Heart right ventricle (tissue), 16 donors: ENCODE measurements around the gene CGB2. TPM values are rescaled to one million over a fixed set of nuclear protein-coding genes. Genes with fewer than 3 reads are reported as not detected.
"Not testable (repeated sequence)": the region's sequence is repeated elsewhere in the genome, so short reads cannot be mapped to it uniquely, and the experiment has no call there.

Experiments
- ATAC-seq, 8 donors: fragments of 200-7000 bp; cut with Tn5 transposase; one replicate each; pipeline ENCODE4 v1.9.1; 2020; ENCODE audit warnings: mild to moderate bottlenecking in 8 of 8, moderate library complexity in 8 of 8, moderate number of reproducible peaks in 1 of 8
- DNase-seq, 2 donors: peaks; one replicate each; pipeline ENCODE4 v3.0.0-alpha.2; 2020
- H3K27ac ChIP-seq, 10 donors: fragments of 200-600 bp; sonication (generic) in 2 of 10; one replicate each; pipeline versions ENCODE4 v1.5.0 to v1.8.0; 2020 to 2022; ENCODE audit warnings: mild to moderate bottlenecking in 3 of 10
- H3K27me3 ChIP-seq, 7 donors: fragments of 200-600 bp; one replicate each; pipeline ENCODE4 v1.8.0; 2021 to 2022; ENCODE audit warnings: mild to moderate bottlenecking in 2 of 7
- H3K36me3 ChIP-seq, 9 donors: fragments of 200-600 bp; sonication (generic) in 1 of 9; one replicate each; pipeline versions ENCODE4 v1.5.0 to v1.8.0; 2020 to 2022; ENCODE audit warnings: mild to moderate bottlenecking in 2 of 9
- H3K4me1 ChIP-seq, 9 donors: fragments of 200-600 bp; sonication (generic) in 1 of 9; one replicate each; pipeline versions ENCODE4 v1.5.0 to v1.8.0; 2020 to 2022; ENCODE audit warnings: mild to moderate bottlenecking in 4 of 9
- H3K4me3 ChIP-seq, 10 donors: fragments of 200-600 bp; sonication (generic) in 2 of 10; one replicate each; pipeline versions ENCODE4 v1.5.0 to v1.8.0; 2020 to 2022; ENCODE audit warnings: mild to moderate bottlenecking in 7 of 10, moderate library complexity in 2 of 10
- H3K9me3 ChIP-seq, 11 donors: fragments of 200-600 bp in 10 of 11; sonication (generic) in 2 of 11; one replicate each; pipeline versions ENCODE4 v1.5.0 to v1.8.0; 2013 to 2022; ENCODE audit warnings: mild to moderate bottlenecking in 2 of 11, control low read depth in 1 of 11, moderate library complexity in 1 of 11
- WGBS, 2 donors: extraction: QIAGEN DNeasy Blood & Tissue Kit; methylation state at CpG; one replicate each; pipeline ENCODE4 v1.1.7; 2013; ENCODE audit warnings: inconsistent platforms in 1 of 2; 5-methylcytosine and 5-hydroxymethylcytosine counted together
- intact Hi-C, 10 donors: fragments of 100-400 bp; cut with DNase I; formaldehyde crosslinking; loops; one replicate each; pipeline versions ENCODE4 v1.11.1 to v1.14.2; 2022
- polyA plus RNA-seq, 2 donors: library from polyadenylated mRNA; stranded (reverse); fragments of 200-250 nt; gene quantifications; one replicate each; pipeline ENCODE4 v1.2.3, GENCODE V29; 2013
- total RNA-seq, 10 donors: library from RNA; stranded (reverse); fragmentation: NEBNext Ultra II Directional in 3 of 10; extraction: Animal tissue kit (Norgen Biotek cat#: 25700) in 3 of 10; gene quantifications; one replicate each; pipeline versions ENCODE4 v1.2.1 to v1.2.4, GENCODE V29; 2021 to 2023
- TF ChIP-seq, protein P1 (sequence below), 9 donors: fragments of 200-600 bp; sonication (generic) in 2 of 9; IDR thresholded peaks; one replicate each; pipeline versions ENCODE4 v1.5.0 to v1.8.0; 2021 to 2022; ENCODE audit warnings: antibody characterized with exemption in 9 of 9, mild to moderate bottlenecking in 5 of 9, moderate library complexity in 1 of 9
- donor health status: Arrhythmogenic right ventricular cardiomyopathy.
- donor health status: ischemic (EF 13 %, LVEDD 7.1; RV severe dilation, severe dysfunction).
- donor health status: healthy with polysubstance abuse.
- donor health status: DM: no; HTN: yes; CAD: no.
- donor health status: DM: no; HTN: no; CAD: no.
- donor health status: ischemic (EF 25% LVEDD 6.9; RV normal size, moderate dysfunction).
- donor health status: ischemic (EF 25% LVEDD 5.7; RV mildly dilated, moderate dysfunction).
- donor health status: healthy.
- donor health status: DM: yes; HTN: yes; CAD: no.
- donor health status: Ischemic cardiomyopathy.
- donor health status: ischemic (EF 35%, LVEDD 5.7; RV mildly dilated, moderate dysfunction).
- donor health status: nonischemic (EF 11% LVEDD 7.7; RV severe dilation, severe dysfunction).
- donor health status: DM: yes; HTN: yes; CAD: no.
- donor health status: PGD.
- donor health status: ischemic (EF 29% LVEDD 5.4; RV normal size, mild dysfunction).
- donor health status: nonischemic (EF 23%, LVEDD 6.1; RV moderate dilation, normal function).

Gene CGB2
- total and polyA plus RNA-seq, 12 donors = not detected

DNA sequence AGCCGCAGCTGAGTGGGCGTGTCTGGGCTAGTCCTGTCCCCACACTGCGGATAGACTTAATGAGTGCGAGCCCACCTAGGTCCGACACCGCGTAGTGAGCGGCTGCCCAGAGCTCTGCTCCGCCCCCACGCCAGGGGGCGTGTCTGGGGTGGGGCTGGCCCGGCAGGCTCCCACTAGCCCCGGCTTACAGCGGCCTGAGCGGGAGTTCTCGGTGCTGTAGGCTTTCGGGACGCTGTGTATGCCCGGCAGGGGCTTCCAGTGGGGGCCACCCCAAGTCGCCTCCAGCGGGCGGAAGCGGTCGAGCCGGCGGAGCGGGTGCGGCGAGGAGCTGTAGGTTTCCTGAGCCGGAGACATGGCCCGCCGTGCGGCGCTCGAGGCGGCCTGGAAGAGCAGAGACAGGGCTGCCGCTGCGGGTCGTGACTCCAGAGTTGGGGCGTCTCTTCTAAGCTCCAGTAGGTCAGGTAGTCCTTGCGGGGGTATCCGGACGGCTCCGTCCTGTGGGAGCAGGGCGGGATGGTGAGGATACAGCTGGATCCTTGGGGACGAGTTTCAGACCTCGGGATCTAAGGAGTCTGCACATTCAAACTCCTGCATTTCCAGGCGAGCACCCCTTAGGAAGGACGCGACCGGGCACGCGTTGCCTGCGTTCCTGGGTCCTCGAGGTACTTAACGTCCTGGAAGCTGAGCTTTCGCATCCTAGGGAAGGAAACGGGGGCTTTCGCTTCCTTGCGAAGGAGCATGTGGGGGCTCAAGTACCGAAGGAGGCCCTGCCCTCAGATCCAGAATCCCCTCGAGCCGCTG is 24.6 kb downstream of the CGB2 start:
- Histone ChIP-seq H3K4me1 (peaks cover 0 to 25% (median 23%) of the 10 kb centered on the region in 9 donors), H3K27ac (no peak overlapping the region), H3K4me3 (peak overlapping the region; percentile 14 to 73 (median 62)), H3K36me3 (no peaks in the 10 kb centered on the region), H3K9me3 (no peaks in the 10 kb centered on the region), H3K27me3 (peaks cover 0 to 52% (median 21%) of the 10 kb centered on the region in 7 donors)
- TF ChIP-seq, protein P1, sequence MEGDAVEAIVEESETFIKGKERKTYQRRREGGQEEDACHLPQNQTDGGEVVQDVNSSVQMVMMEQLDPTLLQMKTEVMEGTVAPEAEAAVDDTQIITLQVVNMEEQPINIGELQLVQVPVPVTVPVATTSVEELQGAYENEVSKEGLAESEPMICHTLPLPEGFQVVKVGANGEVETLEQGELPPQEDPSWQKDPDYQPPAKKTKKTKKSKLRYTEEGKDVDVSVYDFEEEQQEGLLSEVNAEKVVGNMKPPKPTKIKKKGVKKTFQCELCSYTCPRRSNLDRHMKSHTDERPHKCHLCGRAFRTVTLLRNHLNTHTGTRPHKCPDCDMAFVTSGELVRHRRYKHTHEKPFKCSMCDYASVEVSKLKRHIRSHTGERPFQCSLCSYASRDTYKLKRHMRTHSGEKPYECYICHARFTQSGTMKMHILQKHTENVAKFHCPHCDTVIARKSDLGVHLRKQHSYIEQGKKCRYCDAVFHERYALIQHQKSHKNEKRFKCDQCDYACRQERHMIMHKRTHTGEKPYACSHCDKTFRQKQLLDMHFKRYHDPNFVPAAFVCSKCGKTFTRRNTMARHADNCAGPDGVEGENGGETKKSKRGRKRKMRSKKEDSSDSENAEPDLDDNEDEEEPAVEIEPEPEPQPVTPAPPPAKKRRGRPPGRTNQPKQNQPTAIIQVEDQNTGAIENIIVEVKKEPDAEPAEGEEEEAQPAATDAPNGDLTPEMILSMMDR (IDR thresholded peaks at IDR 0.05) = peak in 8 of 9 donors; percentile 8 to 63 (median 46)
- ATAC-seq (peak; percentile 78 to 90 (median 87)), DNase-seq (peak; percentile 43 to 66)
- intact Hi-C loops = no loop called here
- WGBS, 2 donors = 0 to 1% methylated on average over 62 to 63 of the region's 63 CpGs

DNA sequence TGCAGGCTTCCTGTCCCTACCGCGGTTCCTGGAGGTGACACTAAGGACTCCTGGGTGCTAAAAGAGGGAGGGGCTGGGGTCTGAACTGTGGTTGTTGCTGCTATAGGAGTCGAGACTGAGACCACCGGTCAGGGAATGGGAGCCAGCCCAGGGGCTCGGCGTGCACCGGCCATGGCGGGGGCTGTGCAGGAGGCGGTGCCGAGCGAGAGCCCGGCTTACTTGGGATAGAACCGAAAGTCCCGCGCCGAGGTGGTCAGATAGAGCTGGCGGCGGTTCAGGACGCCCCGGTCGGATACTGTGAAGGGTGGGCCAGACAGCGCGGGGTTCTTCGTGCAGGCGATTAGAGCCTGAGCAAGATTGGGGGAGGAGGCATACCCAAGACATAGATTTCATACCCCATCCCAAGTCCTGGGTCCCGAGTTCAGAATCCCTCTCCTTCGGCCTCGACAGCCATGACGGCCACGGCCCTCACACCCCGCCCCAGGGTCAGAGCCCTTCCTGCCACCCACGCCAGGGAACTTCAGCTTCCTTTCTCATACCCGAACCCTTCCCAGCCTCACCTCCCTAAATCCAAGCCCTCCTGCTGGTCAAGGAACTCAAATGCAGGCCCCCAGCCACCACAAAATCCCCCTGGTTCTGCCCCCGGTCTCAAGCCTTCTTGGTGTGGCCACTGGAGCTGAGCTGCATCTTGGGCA is 25.4 kb downstream of the CGB2 start:
- Histone ChIP-seq H3K4me1 (peaks cover 0 to 25% (median 23%) of the 10 kb centered on the region in 9 donors), H3K4me3 (peak overlapping the region; percentile 14 to 73 (median 62)), H3K27me3 (peaks cover 0 to 57% (median 23%) of the 10 kb centered on the region in 7 donors)
- DNase-seq, H3K27ac ChIP-seq, H3K36me3 ChIP-seq, H3K9me3 ChIP-seq, intact Hi-C loops: not testable (repeated sequence)
- ATAC-seq = peak; percentile 13 to 48 (median 30)
- 4 to 7% methylated on average over 23 to 34 of the region's 34 CpGs for WGBS, 2 donors

DNA sequence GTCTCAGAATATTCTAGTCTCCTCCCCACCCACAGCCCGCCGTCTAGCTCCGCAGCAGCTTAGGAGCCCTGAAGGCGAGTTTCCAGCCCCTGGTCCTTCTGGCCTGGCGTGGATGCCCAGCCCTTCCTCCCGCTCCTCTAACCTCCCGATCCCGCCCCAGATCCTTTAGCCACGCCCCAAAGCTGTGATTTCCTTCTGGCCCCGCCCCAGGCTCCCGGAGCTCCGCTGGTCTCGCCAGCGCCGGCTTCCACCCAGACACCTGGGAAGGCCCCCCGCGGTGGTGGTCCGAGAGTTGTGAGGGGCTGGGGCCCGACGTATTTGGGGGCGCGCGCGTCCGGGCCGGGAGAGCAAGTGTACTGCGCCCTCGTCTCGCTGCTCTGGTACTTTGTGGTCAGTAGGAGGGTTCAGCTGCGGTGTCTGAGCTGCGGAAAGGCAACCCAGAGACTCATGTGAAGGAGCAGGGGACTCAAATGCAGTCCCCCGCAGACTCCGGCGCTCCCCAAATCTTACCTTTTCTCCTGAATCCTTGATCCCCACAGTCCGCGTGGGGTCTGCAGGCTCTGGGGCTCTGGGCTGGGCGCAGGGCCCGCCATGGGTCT is 26.0 kb downstream of the CGB2 start, which contains the start of gene CGB7:
Gene CGB7, minus strand, starts transcription at position 114 of the 599 bp plus-strand sequence. CDS start 2,374 bp downstream, outside the sequence.
- intact Hi-C loops = no loop called here
- Histone ChIP-seq H3K27ac (no peak within 1 kb of the TSS), H3K36me3 (no peaks in the 10 kb centered on the region), H3K4me1 (peaks cover 0 to 25% (median 23%) of the 10 kb centered on the region in 9 donors), H3K4me3 (peak within 1 kb of the TSS; percentile 18 to 73 (median 62)), H3K27me3 (peaks cover 0 to 64% (median 28%) of the 10 kb centered on the region in 7 donors), H3K9me3 (no peaks in the 10 kb centered on the region)
- TF ChIP-seq, protein P1 (IDR thresholded peaks at IDR 0.05) = no peak
- ATAC-seq (peak; percentile 50 to 88 (median 80)), DNase-seq (peak; percentile 76 to 80)
- 2 to 6% methylated on average over 36 to 38 of the region's 38 CpGs for WGBS, 2 donors

DNA sequence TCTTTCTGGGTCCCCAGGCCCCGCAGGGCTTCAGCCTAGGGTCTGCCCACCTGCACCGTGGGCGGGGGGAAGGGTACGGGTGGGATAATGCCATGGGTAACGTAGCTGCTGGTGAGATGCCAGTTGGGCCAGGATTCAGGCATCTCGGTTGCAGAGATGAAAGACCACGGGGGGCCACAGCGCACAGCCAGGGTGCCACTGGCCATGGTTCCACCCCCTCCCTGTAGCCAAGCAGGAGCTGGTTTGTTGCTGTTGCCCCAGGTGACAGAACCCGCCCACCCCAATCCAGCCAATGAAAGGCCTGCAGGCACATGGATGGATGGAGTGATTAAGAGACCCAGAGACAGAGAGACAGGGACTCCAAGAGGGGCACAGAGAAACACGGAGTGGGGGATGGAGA is 26.9 kb downstream of the CGB2 start:
- H3K27me3 ChIP-seq = peaks cover 0 to 72% (median 34%) of the 10 kb centered on the region in 7 donors
- no peak overlapping the region for H3K4me3 ChIP-seq
- TF ChIP-seq, protein P1 (IDR thresholded peaks at IDR 0.05) = no peak
- no peak overlapping the region for H3K27ac ChIP-seq
- DNase-seq = no peak
- 52 to 62% methylated on average over 10 of the region's 10 CpGs for WGBS, 2 donors
- no peaks in the 10 kb centered on the region for H3K36me3 ChIP-seq
- ATAC-seq = no peak
- H3K9me3 ChIP-seq = no peaks in the 10 kb centered on the region
- peaks cover 0 to 25% (median 23%) of the 10 kb centered on the region in 9 donors for H3K4me1 ChIP-seq
- intact Hi-C loops = no loop called here
